ENCODE measurements around the gene PTPN7.
A peak's percentile ranks its signal among the peaks of the same experiment; 100 is the strongest.

Gene PTPN7

GRCh38 chr1:202161151-202162046 is 997 bp upstream of the PTPN7 start:
- peak; percentile 31 for DNase-seq
- H3K27ac ChIP-seq, result no peak overlapping the region; the same call in 1 of the 2 replicates
- no peaks in the 10 kb centered on the region for H3K9me3 ChIP-seq (ENCODE audit: severe bottlenecking)
- H3K36me3 ChIP-seq, result no peaks in the 10 kb centered on the region
- no peak overlapping the region for H3K4me3 ChIP-seq (ENCODE audit: low read depth, low read length)
- no peaks in the 10 kb centered on the region for H3K27me3 ChIP-seq (ENCODE audit: insufficient read depth, low read depth, severe bottlenecking)
- TF ChIP-seq CTCF (IDR thresholded peaks at IDR 0.05; ENCODE audit: low read depth, low read length), result no peak

DNA sequence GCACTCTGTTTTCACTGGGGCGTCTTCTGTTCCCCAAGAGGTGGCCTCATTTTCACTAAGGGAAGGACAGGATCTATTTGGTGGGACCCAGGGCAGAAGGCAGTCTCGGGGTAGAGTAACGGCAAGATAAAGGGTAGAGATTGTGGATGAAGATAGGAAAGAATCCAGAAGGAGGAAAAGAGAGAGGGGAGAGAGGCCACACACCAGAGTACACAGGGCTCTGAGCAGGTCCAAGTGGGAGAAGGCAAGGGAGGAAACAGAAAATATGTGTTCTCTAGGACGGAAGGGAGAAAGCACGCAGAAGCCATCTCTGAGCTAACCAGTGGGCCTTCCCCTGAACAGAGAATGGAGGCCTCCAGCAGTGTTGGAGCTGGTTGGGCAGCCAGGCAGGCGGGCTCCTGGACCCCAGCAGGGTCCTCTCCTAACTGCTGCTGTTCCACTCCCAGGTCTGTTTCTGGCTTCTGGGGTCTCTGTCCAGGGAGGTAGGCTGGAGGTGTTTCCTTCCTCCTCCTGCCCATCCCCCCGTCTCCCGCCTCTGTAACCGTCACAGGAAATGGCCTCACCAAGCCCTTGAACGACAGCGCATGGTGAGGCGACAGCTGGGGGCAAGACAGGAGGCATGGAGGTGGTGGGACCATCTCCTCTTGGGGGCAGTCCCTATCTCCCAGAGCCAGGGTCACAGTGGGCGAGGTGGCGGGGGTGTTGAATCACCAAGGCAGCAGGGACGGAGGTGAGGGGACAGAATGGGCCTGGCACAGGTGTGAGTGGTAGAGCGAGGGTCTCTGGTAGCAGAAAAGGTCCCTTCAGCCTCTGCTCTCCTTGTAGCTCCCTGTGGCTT is 649 bp downstream of the PTPN7 start:
- no peak for DNase-seq
- Histone ChIP-seq H3K27ac (no peak overlapping the region), H3K9me3 (ENCODE audit: severe bottlenecking) (no peaks in the 10 kb centered on the region), H3K4me3 (ENCODE audit: low read depth, low read length) (no peak overlapping the region), H3K36me3 (no peaks in the 10 kb centered on the region), H3K27me3 (ENCODE audit: insufficient read depth, low read depth, severe bottlenecking) (no peaks in the 10 kb centered on the region)
- TF ChIP-seq CTCF (IDR thresholded peaks at IDR 0.05; ENCODE audit: low read depth, low read length), result no peak

DNA sequence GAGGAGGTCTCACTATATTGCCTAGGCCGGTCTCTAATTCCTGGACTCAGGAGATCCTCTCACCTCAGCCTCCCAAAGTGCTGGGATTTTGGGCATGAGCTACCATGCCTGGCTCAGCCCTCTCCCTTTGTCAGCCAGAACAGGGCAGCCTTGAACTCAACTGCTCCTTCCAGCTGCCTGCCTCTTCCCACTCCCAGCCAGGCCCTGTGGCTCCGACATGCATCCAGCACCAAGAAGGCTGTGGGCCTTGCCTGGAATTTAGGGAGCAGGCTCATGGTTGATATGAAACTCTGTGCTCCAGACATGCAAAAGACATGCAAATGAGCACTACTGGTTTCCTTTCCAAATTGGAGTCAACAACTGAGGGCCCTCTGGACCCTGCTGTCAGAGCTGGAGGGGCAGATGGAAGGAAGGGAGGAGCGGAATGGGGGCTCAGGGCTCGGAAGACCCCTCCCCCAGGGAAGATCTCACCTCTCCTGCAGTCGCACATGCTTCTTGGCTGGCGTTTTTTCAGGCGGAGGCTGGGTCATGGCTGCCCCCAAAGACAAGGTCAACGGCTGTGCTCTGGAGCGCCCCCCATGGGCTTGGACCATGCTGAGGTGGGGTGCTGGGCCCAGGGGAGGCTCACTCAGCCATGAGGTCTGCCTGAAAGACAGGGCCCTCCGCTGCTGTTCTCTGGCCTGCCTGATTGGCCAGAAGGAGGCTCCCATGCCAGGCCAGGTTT is 1.4 kb downstream of the PTPN7 start:
- Histone ChIP-seq H3K27me3 (ENCODE audit: insufficient read depth, low read depth, severe bottlenecking) (no peaks in the 10 kb centered on the region), H3K9me3 (ENCODE audit: severe bottlenecking) (no peaks in the 10 kb centered on the region), H3K36me3 (no peaks in the 10 kb centered on the region), H3K4me3 (ENCODE audit: low read depth, low read length) (no peak overlapping the region), H3K27ac (no peak overlapping the region)
- peak; percentile 62 for TF ChIP-seq CTCF (IDR thresholded peaks at IDR 0.05; ENCODE audit: low read depth, low read length)
- DNase-seq, result peak; percentile 42

DNA sequence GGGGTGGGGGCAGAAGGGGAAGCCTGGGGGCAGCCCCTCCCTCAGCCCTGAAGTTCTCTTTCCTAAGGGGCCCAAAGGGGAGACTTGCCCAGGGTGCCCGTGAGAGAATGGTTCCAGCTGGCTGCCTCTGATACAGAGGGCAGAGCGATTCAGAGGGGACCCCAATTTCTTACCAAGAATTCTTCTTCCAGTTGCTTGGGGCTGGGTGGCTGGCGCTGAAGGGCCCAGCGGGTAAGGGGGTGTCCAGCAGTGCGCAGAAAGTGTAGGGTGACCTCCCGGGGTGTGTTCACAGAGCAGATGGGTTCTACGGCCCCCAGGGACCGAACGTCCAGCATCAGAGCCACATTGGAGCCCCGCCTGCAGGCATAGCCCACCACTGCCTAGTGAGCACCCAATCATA is 2.5 kb downstream of the PTPN7 start:
- H3K27ac ChIP-seq, result no peak overlapping the region
- no peak overlapping the region for H3K4me3 ChIP-seq (ENCODE audit: low read depth, low read length)
- no peaks in the 10 kb centered on the region for H3K27me3 ChIP-seq (ENCODE audit: insufficient read depth, low read depth, severe bottlenecking)
- H3K36me3 ChIP-seq, result no peaks in the 10 kb centered on the region
- no peak for TF ChIP-seq CTCF (IDR thresholded peaks at IDR 0.05; ENCODE audit: low read depth, low read length)
- H3K9me3 ChIP-seq (ENCODE audit: severe bottlenecking), result no peaks in the 10 kb centered on the region
- no peak for DNase-seq

GRCh38 chr1:202156590-202156989 is 3.8 kb downstream of the PTPN7 start:
- no peaks in the 10 kb centered on the region for H3K36me3 ChIP-seq
- TF ChIP-seq CTCF (IDR thresholded peaks at IDR 0.05; ENCODE audit: low read depth, low read length), result peak; percentile 16; the same call in 1 of the 2 replicates
- H3K27ac ChIP-seq, result peak overlapping the region; percentile 15
- DNase-seq, result peak; percentile 88
- H3K9me3 ChIP-seq (ENCODE audit: severe bottlenecking), result no peaks in the 10 kb centered on the region
- H3K27me3 ChIP-seq (ENCODE audit: insufficient read depth, low read depth, severe bottlenecking), result no peaks in the 10 kb centered on the region
- no peak overlapping the region for H3K4me3 ChIP-seq (ENCODE audit: low read depth, low read length)

All from WERI-Rb-1 (cell line).